ENCODE results near the gene ZNF689. TPM values are rescaled to one million over a fixed set of nuclear protein-coding genes. Genes with fewer than 3 reads are reported as not detected.

Gene ZNF689
- total and polyA plus RNA-seq, 2 of the 13 experiments (the other 11 are each of a cell fraction or from before 2014, with no cell fraction given), result 9.7 to 19.5 TPM

- TF ChIP-seq JUN (CRISPR knock-in tag; IDR thresholded peaks at IDR 0.05), result no peak
- no peak for TF ChIP-seq ZNF652 (CRISPR knock-in tag; IDR thresholded peaks at IDR 0.05; ENCODE audit: borderline replicate concordance, low read depth)
- no peak for TF ChIP-seq EHMT2 (IDR thresholded peaks at IDR 0.05; ENCODE audit: borderline replicate concordance, low read depth, low read length)
- no peak for TF ChIP-seq CAMTA2 (CRISPR knock-in tag; IDR thresholded peaks at IDR 0.05; ENCODE audit: borderline replicate concordance)
- no peak for TF ChIP-seq ZFAT (CRISPR knock-in tag; conservative IDR thresholded peaks at IDR 0.05)
- TF ChIP-seq IKZF4 (CRISPR knock-in tag; IDR thresholded peaks at IDR 0.05; ENCODE audit: borderline replicate concordance, low read depth, not compliant biosample characterization), result no peak
- TF ChIP-seq E2F1 (CRISPR knock-in tag; IDR thresholded peaks at IDR 0.05), result no peak
- no peak for TF ChIP-seq ZNF572 (CRISPR knock-in tag; IDR thresholded peaks at IDR 0.05)
- no peak for TF ChIP-seq ZFYVE20 (CRISPR knock-in tag; IDR thresholded peaks at IDR 0.05; ENCODE audit: borderline replicate concordance, low read depth)
- TF ChIP-seq ZNF3 (CRISPR knock-in tag; IDR thresholded peaks at IDR 0.05), result no peak
- no peak for TF ChIP-seq CBFB (CRISPR knock-in tag; IDR thresholded peaks at IDR 0.05)
- TF ChIP-seq FOXA3 (CRISPR knock-in tag; IDR thresholded peaks at IDR 0.05), result no peak
- TF ChIP-seq ZNF331 (CRISPR knock-in tag; IDR thresholded peaks at IDR 0.05), result no peak
- no peak for TF ChIP-seq ZHX2 (IDR thresholded peaks at IDR 0.05; ENCODE audit: low read depth)
- no peak; the same call in 1 of the 2 replicates for TF ChIP-seq ZHX2 (CRISPR knock-in tag; IDR thresholded peaks at IDR 0.05; ENCODE audit: borderline replicate concordance)
- no peak for TF ChIP-seq MTF2 (CRISPR knock-in tag; IDR thresholded peaks at IDR 0.05; ENCODE audit: borderline replicate concordance)
- TF ChIP-seq ZSCAN20 (CRISPR knock-in tag; IDR thresholded peaks at IDR 0.05; ENCODE audit: borderline replicate concordance), result no peak
- TF ChIP-seq ZNF780A (CRISPR knock-in tag; IDR thresholded peaks at IDR 0.05), result no peak
- no peak for TF ChIP-seq ZNF768 (CRISPR knock-in tag; IDR thresholded peaks at IDR 0.05)
- no peak for TF ChIP-seq ZNF800 (CRISPR knock-in tag; IDR thresholded peaks at IDR 0.05)
- no peak for TF ChIP-seq ZNF761 (CRISPR knock-in tag; conservative IDR thresholded peaks at IDR 0.05)
- TF ChIP-seq ZNF788 (CRISPR knock-in tag; IDR thresholded peaks at IDR 0.05; ENCODE audit: borderline replicate concordance), result no peak
Observed at GRCh38 chr16:30656974-30657865, 47.0 kb upstream of the ZNF689 start (continued).

All from HepG2 (cell line).